Right lobe of liver (tissue), 4 donors: ENCODE measurements around the gene RERE.

Experiments used
- CTCF ChIP-seq, 4 donors: fragments of 200-600 bp in 3 of 4; fragments of 450-650 bp in 1 of 4; IDR thresholded peaks; one replicate each; pipeline versions ENCODE4 v1.5.1 to v1.8.0; 2016 to 2022; ENCODE audit warnings: antibody characterized with exemption in 4 of 4, mild to moderate bottlenecking in 2 of 4
- POLR2A ChIP-seq: fragments of 450-650 bp; IDR thresholded peaks from one replicate; pipeline ENCODE4 v1.6.1; 2017; ENCODE audit warnings: antibody characterized with exemption, mild to moderate bottlenecking
- donor health status: DM: no; HTN: no; CAD: no.
- donor health status: DM: no; HTN: no; CAD: no.
- donor health status: DM: no; HTN: yes; CAD: no.

GRCh38 chr1:8844501-8845006 is 27.1 kb upstream of the RERE start:
- no peak for TF ChIP-seq CTCF (IDR thresholded peaks at IDR 0.05)
- no peak for TF ChIP-seq POLR2A
